Measurements from ENCODE around the gene MUC2.
"Not testable (repeated sequence)": the region's sequence is repeated elsewhere in the genome, so short reads cannot be mapped to it uniquely, and the experiment has no call there.

MUC2 gene

GRCh38 chr11:1109101-1109917 lies 34.6 kb downstream of the MUC2 start:
- no peak for DNase-seq

- no peak for DNase-seq
These were observed 35.4 kb downstream of the MUC2 start for GRCh38 chr11:1109918-1110705.

GRCh38 chr11:1111545-1112212 lies 37.0 kb downstream of the MUC2 start:
- no peak for DNase-seq

GRCh38 chr11:1112351-1113191 lies 37.9 kb downstream of the MUC2 start:
- no peak for DNase-seq

- no peak for DNase-seq
These were observed 38.9 kb downstream of the MUC2 start for GRCh38 chr11:1113405-1114201.

- DNase-seq = not testable (repeated sequence)
These were observed 40.6 kb downstream of the MUC2 start for GRCh38 chr11:1115292-1115691.

- no peak for DNase-seq
These were observed 41.4 kb downstream of the MUC2 start for GRCh38 chr11:1116104-1116503.

GRCh38 chr11:1116666-1117390 lies 42.2 kb downstream of the MUC2 start:
- no peak for DNase-seq

GRCh38 chr11:1117992-1118391 lies 43.3 kb downstream of the MUC2 start:
- DNase-seq = no peak

- no peak for DNase-seq
These were observed 44.3 kb downstream of the MUC2 start for GRCh38 chr11:1118755-1119603.

- no peak for DNase-seq
These were observed 45.0 kb downstream of the MUC2 start for GRCh38 chr11:1119604-1120146.

GRCh38 chr11:1120532-1121330 lies 46.1 kb downstream of the MUC2 start:
- DNase-seq = no peak

GRCh38 chr11:1121331-1121812 lies 46.7 kb downstream of the MUC2 start:
- no peak for DNase-seq

GRCh38 chr11:1121813-1122663 lies 47.4 kb downstream of the MUC2 start:
- DNase-seq = no peak

- DNase-seq = no peak
These were observed 48.0 kb downstream of the MUC2 start for GRCh38 chr11:1122664-1123002.

- DNase-seq = no peak
These were observed 49.3 kb downstream of the MUC2 start for GRCh38 chr11:1123970-1124369.

Measured in NCI-H1436 treated with DMSO at 0.1 percent for 48 hours (cell line).